Measurements from ENCODE around the gene EFHD1.

Gene EFHD1

DNA sequence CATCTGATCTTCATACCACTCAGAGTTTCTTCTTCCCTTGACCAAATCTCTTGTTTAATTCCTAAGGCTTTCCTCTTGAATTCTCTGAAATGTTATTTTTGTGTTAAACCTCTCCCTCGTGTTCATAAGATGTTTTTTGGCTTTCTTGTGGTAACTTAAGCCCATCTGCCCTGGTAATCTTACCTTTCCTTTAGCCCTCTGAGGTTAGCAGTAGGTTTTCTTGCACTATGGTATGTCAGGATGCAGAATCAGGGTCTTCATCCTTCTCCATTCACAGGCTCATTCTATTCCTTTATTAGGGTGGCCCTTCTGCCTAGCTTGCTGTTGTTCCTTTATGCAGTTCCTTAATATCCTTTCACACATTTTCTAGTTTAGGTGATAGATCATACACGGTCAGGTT is 87.9 kb downstream of the EFHD1 start:
- TF ChIP-seq POLR2A (IDR thresholded peaks at IDR 0.05; ENCODE audit: extremely low read depth, insufficient read length): no peak
- no peak for TF ChIP-seq MYC (IDR thresholded peaks at IDR 0.05; ENCODE audit: low read depth, low read length)
- TF ChIP-seq, protein P1, sequence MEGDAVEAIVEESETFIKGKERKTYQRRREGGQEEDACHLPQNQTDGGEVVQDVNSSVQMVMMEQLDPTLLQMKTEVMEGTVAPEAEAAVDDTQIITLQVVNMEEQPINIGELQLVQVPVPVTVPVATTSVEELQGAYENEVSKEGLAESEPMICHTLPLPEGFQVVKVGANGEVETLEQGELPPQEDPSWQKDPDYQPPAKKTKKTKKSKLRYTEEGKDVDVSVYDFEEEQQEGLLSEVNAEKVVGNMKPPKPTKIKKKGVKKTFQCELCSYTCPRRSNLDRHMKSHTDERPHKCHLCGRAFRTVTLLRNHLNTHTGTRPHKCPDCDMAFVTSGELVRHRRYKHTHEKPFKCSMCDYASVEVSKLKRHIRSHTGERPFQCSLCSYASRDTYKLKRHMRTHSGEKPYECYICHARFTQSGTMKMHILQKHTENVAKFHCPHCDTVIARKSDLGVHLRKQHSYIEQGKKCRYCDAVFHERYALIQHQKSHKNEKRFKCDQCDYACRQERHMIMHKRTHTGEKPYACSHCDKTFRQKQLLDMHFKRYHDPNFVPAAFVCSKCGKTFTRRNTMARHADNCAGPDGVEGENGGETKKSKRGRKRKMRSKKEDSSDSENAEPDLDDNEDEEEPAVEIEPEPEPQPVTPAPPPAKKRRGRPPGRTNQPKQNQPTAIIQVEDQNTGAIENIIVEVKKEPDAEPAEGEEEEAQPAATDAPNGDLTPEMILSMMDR (IDR thresholded peaks at IDR 0.05; ENCODE audit: low read depth, low read length): no peak
- TF ChIP-seq, protein P2, sequence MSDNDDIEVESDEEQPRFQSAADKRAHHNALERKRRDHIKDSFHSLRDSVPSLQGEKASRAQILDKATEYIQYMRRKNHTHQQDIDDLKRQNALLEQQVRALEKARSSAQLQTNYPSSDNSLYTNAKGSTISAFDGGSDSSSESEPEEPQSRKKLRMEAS (IDR thresholded peaks at IDR 0.05; ENCODE audit: low read depth, low read length): no peak
- DNase-seq (ENCODE audit: low read depth): no peak
- H3K4me3 ChIP-seq (ENCODE audit: low read depth, low read length): no peak overlapping the region

DNA sequence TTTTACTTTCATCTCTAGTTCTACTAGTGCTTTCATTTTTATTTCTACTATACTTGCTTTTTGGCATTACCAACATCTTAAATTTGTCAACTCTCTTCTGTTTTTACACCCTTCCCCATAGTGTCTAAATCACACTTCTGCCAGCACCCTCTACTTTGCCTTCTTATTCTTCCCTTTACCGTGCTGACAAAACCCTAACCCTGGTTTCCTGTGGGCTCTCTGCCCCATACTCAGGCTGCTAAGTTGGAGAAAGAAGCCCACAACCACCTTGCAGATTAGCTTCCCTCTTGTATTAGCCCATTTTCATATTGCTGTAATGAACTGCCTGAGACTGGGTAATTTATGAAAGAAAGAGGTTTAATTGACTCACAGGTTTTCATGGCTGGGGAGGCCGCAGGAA is 88.5 kb downstream of the EFHD1 start:
- TF ChIP-seq, protein P2 (IDR thresholded peaks at IDR 0.05; ENCODE audit: low read depth, low read length): no peak
- TF ChIP-seq POLR2A (IDR thresholded peaks at IDR 0.05; ENCODE audit: extremely low read depth, insufficient read length) (no peak), MYC (IDR thresholded peaks at IDR 0.05; ENCODE audit: low read depth, low read length) (no peak)
- TF ChIP-seq, protein P1 (IDR thresholded peaks at IDR 0.05; ENCODE audit: low read depth, low read length): no peak
- DNase-seq (ENCODE audit: low read depth): peak; percentile 17
- H3K4me3 ChIP-seq (ENCODE audit: low read depth, low read length): no peak overlapping the region

DNA sequence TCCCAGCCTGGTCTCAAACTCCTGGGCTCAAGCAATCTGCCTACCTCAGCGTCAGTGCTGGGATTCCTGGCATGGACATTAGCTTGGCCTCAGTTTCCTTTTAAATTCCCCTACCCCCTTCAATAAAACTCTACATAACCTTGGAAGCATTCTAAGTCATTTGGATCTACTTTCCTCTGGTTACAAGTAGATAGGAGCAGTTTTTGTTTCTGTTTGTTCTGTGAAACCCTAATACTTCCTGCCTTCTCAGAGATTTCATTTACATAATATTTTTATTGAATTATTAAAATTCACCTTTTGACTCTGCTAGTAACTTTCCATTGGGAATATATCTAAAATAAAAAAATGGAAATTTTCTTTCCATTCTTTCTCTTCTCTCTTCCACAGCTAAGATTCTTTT is 89.6 kb downstream of the EFHD1 start:
- TF ChIP-seq, protein P2 (IDR thresholded peaks at IDR 0.05; ENCODE audit: low read depth, low read length): no peak
- TF ChIP-seq, protein P1 (IDR thresholded peaks at IDR 0.05; ENCODE audit: low read depth, low read length): no peak
- TF ChIP-seq POLR2A (IDR thresholded peaks at IDR 0.05; ENCODE audit: extremely low read depth, insufficient read length) (no peak), MYC (IDR thresholded peaks at IDR 0.05; ENCODE audit: low read depth, low read length) (no peak)
- H3K4me3 ChIP-seq (ENCODE audit: low read depth, low read length): no peak overlapping the region
- no peak for DNase-seq (ENCODE audit: low read depth)

DNA sequence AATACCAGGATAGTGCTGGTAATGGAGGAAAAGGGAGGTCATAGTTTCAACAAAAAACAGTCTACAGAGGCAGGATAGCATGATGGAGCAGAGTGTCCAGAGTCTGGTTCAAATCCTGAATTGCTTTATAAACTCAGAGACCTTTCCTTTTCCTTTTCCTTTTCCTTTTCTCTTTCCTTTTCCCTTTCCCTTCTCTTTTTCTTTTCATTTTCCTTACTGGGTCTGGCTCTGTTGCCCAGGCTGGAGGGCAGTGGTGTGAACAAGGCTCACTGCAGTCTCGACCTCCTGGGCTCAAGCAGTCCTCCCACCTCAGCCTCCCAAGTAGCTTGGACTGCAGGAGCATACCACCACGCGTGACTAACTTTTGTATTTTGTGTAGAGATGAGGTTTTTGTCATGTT is 95.4 kb downstream of the EFHD1 start:
- no peak for DNase-seq (ENCODE audit: low read depth)
- no peak overlapping the region for H3K4me3 ChIP-seq (ENCODE audit: low read depth, low read length)
- TF ChIP-seq, protein P2 (IDR thresholded peaks at IDR 0.05; ENCODE audit: low read depth, low read length): no peak
- no peak for TF ChIP-seq POLR2A (IDR thresholded peaks at IDR 0.05; ENCODE audit: extremely low read depth, insufficient read length)
- TF ChIP-seq MYC (IDR thresholded peaks at IDR 0.05; ENCODE audit: low read depth, low read length): no peak
- TF ChIP-seq, protein P1 (IDR thresholded peaks at IDR 0.05; ENCODE audit: low read depth, low read length): no peak

DNA sequence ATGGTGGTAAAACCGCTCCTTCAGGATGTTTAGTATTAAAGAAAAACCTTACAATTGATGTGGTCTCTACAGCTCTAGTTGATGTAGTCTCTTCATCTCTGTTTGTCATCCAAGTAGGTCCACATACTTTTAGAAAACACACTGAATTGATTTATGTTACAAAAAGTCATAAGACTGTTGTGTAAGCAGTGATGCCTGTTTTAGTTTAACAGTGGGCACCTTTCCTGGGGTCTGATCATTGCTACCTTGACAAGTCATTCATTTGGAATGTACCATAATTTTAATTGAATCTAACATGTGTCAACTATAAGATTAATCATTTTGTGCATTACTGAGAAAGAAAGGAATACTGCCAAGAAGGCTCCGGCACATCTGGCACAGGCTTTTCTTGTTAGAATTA is 98.1 kb downstream of the EFHD1 start:
- no peak for TF ChIP-seq POLR2A (IDR thresholded peaks at IDR 0.05; ENCODE audit: extremely low read depth, insufficient read length)
- TF ChIP-seq, protein P1 (IDR thresholded peaks at IDR 0.05; ENCODE audit: low read depth, low read length): no peak
- TF ChIP-seq MYC (IDR thresholded peaks at IDR 0.05; ENCODE audit: low read depth, low read length): no peak
- TF ChIP-seq, protein P2 (IDR thresholded peaks at IDR 0.05; ENCODE audit: low read depth, low read length): no peak
- DNase-seq (ENCODE audit: low read depth): no peak
- H3K4me3 ChIP-seq (ENCODE audit: low read depth, low read length): no peak overlapping the region
